ENCODE measurements around the gene ADIPOQ. TPM values are rescaled to one million over a fixed set of nuclear protein-coding genes. Genes with fewer than 3 reads are reported as not detected.
"Not testable (repeated sequence)": the region's sequence is repeated elsewhere in the genome, so short reads cannot be mapped to it uniquely, and the experiment has no call there.

The ADIPOQ gene
- total RNA-seq, 1 donor from 2014 or later, result 0.05 TPM

GRCh38 chr3:186883686-186884058, 41.2 kb downstream of the ADIPOQ start:
- no peak overlapping the region for H3K4me3 Mint-ChIP-seq (ENCODE audit: unreplicated experiment)
- no peaks in the 10 kb centered on the region for H3K36me3 Mint-ChIP-seq (ENCODE audit: low read depth)
- H3K27ac Mint-ChIP-seq (ENCODE audit: unreplicated experiment), result no peak overlapping the region
- H3K27me3 Mint-ChIP-seq (ENCODE audit: low read depth), result peaks cover 3% of the 10 kb centered on the region
- TF ChIP-seq, protein P1, sequence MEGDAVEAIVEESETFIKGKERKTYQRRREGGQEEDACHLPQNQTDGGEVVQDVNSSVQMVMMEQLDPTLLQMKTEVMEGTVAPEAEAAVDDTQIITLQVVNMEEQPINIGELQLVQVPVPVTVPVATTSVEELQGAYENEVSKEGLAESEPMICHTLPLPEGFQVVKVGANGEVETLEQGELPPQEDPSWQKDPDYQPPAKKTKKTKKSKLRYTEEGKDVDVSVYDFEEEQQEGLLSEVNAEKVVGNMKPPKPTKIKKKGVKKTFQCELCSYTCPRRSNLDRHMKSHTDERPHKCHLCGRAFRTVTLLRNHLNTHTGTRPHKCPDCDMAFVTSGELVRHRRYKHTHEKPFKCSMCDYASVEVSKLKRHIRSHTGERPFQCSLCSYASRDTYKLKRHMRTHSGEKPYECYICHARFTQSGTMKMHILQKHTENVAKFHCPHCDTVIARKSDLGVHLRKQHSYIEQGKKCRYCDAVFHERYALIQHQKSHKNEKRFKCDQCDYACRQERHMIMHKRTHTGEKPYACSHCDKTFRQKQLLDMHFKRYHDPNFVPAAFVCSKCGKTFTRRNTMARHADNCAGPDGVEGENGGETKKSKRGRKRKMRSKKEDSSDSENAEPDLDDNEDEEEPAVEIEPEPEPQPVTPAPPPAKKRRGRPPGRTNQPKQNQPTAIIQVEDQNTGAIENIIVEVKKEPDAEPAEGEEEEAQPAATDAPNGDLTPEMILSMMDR (IDR thresholded peaks at IDR 0.05), result no peak
- peaks cover 11% of the 10 kb centered on the region for H3K4me1 Mint-ChIP-seq (ENCODE audit: low read depth)
- DNase-seq (ENCODE audit: low spot score), result no peak
- no peaks in the 10 kb centered on the region for H3K9me3 Mint-ChIP-seq (ENCODE audit: low read depth)

DNA sequence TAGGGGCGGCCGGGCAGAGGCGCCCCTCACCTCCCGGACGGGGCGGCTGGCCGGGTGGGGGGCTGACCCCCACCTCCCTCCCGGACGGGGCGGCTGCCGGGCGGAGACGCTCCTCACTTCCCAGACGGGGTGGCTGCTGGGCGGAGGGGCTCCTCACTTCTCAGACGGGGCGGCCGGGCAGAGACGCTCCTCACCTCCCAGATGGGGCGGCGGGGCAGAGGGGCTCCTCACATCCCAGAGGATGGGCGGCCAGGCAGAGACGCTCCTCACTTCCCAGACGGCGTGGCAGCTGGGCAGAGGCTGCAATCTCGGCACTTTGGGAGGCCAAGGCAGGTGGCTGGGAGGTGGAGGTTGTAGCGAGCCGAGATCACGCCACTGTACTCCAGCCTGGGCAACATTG, 42.4 kb downstream of the ADIPOQ start:
- not testable (repeated sequence) for H3K27me3 Mint-ChIP-seq (ENCODE audit: low read depth); H3K9me3 Mint-ChIP-seq (ENCODE audit: low read depth); H3K4me3 Mint-ChIP-seq (ENCODE audit: unreplicated experiment); H3K36me3 Mint-ChIP-seq (ENCODE audit: low read depth); DNase-seq (ENCODE audit: low spot score); H3K27ac Mint-ChIP-seq (ENCODE audit: unreplicated experiment)
- H3K4me1 Mint-ChIP-seq (ENCODE audit: low read depth), result peaks cover 12% of the 10 kb centered on the region

GRCh38 chr3:186886202-186886981, 43.9 kb downstream of the ADIPOQ start:
- H3K4me1 Mint-ChIP-seq (ENCODE audit: low read depth), result peaks cover 12% of the 10 kb centered on the region
- H3K27ac Mint-ChIP-seq (ENCODE audit: unreplicated experiment), result no peak overlapping the region
- H3K27me3 Mint-ChIP-seq (ENCODE audit: low read depth), result peaks cover 9% of the 10 kb centered on the region

DNA sequence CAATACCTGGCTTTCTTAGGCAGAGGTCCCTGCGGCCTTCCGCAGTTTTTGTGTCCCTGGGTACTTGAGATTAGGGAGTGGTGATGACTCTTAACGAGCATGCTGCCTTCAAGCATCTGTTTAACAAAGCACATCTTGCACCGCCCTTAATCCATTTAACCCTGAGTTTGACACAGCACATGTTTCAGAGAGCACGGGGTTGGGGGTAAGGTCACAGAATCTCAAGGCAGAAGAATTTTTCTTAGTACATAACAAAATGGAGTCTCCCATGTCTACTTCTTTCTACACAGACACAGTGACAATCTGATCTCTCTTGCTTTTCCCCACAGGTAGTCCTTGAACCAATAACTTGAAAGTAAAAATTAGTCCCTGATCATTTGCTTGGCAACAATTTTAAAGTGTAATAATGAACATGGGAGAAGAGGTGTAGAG, 45.0 kb downstream of the ADIPOQ start:
- DNase-seq (ENCODE audit: low spot score); H3K4me3 Mint-ChIP-seq (ENCODE audit: unreplicated experiment); H3K27me3 Mint-ChIP-seq (ENCODE audit: low read depth); H3K27ac Mint-ChIP-seq (ENCODE audit: unreplicated experiment); H3K9me3 Mint-ChIP-seq (ENCODE audit: low read depth); H3K36me3 Mint-ChIP-seq (ENCODE audit: low read depth): not testable (repeated sequence)
- H3K4me1 Mint-ChIP-seq (ENCODE audit: low read depth), result peaks cover 12% of the 10 kb centered on the region

More at GRCh38 chr3:186886202-186886981, 43.9 kb downstream of the ADIPOQ start:
- TF ChIP-seq, protein P1 (IDR thresholded peaks at IDR 0.05), result no peak
- no peak for DNase-seq (ENCODE audit: low spot score)
- Mint-ChIP-seq H3K4me3 (ENCODE audit: unreplicated experiment) (no peak overlapping the region), H3K36me3 (ENCODE audit: low read depth) (no peaks in the 10 kb centered on the region), H3K9me3 (ENCODE audit: low read depth) (no peaks in the 10 kb centered on the region)

DNA sequence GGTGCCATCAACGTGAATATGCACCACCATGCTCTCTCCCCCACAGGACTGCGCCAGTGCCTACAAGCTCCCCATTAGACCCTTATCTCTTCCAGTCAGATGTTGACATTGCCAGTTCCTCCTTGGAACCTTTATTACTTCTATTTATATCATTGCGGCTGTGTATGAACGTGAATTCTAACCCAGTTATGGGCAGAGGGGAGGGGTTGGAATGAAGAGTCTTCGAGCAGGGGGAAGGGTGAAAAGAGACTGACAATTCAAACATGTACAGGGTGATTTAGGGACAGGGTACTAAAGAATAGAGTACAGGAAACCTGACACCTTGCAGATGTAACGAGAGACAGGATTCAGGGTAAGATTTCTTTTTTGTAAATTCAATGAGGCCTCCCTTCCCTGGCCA, 46.1 kb downstream of the ADIPOQ start:
- Mint-ChIP-seq H3K27ac (ENCODE audit: unreplicated experiment) (no peak overlapping the region), H3K9me3 (ENCODE audit: low read depth) (no peaks in the 10 kb centered on the region), H3K4me3 (ENCODE audit: unreplicated experiment) (no peak overlapping the region), H3K36me3 (ENCODE audit: low read depth) (no peaks in the 10 kb centered on the region), H3K27me3 (ENCODE audit: low read depth) (peaks cover 9% of the 10 kb centered on the region), H3K4me1 (ENCODE audit: low read depth) (peaks cover 5% of the 10 kb centered on the region)
- DNase-seq (ENCODE audit: low spot score), result no peak
- TF ChIP-seq, protein P1 (IDR thresholded peaks at IDR 0.05), result no peak

DNA sequence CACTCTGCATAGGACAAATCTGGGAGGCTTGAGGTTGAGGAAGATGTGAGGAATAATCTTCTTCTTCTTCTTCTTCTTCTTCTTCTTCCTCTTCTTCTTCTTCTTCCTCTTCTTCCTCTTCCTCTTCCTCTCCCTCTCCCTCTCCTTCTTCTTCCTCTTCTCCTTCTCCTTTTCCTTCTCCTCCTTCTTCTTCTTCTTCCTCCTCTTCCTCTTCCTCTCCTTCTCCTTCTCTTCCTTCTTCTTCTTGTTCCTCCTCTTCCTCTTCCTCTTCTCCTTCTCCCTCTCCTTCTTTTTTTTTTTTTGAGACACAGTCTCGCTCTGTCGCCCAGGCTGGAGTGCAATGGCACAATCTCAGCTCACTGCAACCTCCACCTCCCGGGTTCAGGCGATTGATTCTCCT, 47.2 kb downstream of the ADIPOQ start:
- not testable (repeated sequence) for H3K27me3 Mint-ChIP-seq (ENCODE audit: low read depth); DNase-seq (ENCODE audit: low spot score); H3K4me1 Mint-ChIP-seq (ENCODE audit: low read depth); H3K27ac Mint-ChIP-seq (ENCODE audit: unreplicated experiment); H3K9me3 Mint-ChIP-seq (ENCODE audit: low read depth); H3K4me3 Mint-ChIP-seq (ENCODE audit: unreplicated experiment); H3K36me3 Mint-ChIP-seq (ENCODE audit: low read depth)

- H3K4me1 Mint-ChIP-seq (ENCODE audit: low read depth), result peaks cover 5% of the 10 kb centered on the region
- H3K4me3 Mint-ChIP-seq (ENCODE audit: unreplicated experiment), result no peak overlapping the region
- H3K36me3 Mint-ChIP-seq (ENCODE audit: low read depth), result no peaks in the 10 kb centered on the region
- DNase-seq (ENCODE audit: low spot score), result no peak
- H3K9me3 Mint-ChIP-seq (ENCODE audit: low read depth), result no peaks in the 10 kb centered on the region
- H3K27ac Mint-ChIP-seq (ENCODE audit: unreplicated experiment), result no peak overlapping the region
- TF ChIP-seq, protein P1 (IDR thresholded peaks at IDR 0.05), result no peak
- peaks cover 9% of the 10 kb centered on the region for H3K27me3 Mint-ChIP-seq (ENCODE audit: low read depth)
These were observed 48.4 kb downstream of the ADIPOQ start for GRCh38 chr3:186890911-186891310.

DNA sequence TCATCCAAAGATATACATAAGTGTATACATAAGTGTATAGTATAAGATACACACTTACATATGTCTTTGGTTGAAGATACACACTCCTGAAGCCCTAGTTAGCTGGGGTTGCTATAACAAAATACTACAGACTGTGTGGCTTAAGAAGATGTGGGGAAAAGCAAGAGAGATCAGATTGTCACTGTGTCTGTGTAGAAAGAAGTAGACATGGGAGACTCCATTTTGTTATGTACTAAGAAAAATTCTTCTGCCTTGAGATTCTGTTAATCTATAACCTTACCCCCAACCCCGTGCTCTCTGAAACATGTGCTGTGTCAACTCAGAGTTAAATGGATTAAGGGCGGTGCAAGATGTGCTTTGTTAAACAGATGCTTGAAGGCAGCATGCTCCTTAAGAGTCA, 50.6 kb downstream of the ADIPOQ start:
- H3K36me3 Mint-ChIP-seq (ENCODE audit: low read depth); H3K9me3 Mint-ChIP-seq (ENCODE audit: low read depth); DNase-seq (ENCODE audit: low spot score); H3K4me3 Mint-ChIP-seq (ENCODE audit: unreplicated experiment); H3K27ac Mint-ChIP-seq (ENCODE audit: unreplicated experiment); H3K4me1 Mint-ChIP-seq (ENCODE audit: low read depth); H3K27me3 Mint-ChIP-seq (ENCODE audit: low read depth): not testable (repeated sequence)
